PC-9 (cell line): ENCODE data around the gene ADAT1.

Experiments used
- EZH2 ChIP-seq: fragments of 200-600 bp; sonication (generic); IDR thresholded peaks from 2 replicates; pipeline ENCODE4 v1.8.0; 2017; ENCODE audit warnings: antibody characterized with exemption, low read depth
- TF ChIP-seq, protein P1 (sequence below): fragments of 200-600 bp; sonication (generic); conservative IDR thresholded peaks from 2 replicates; pipeline ENCODE4 v1.6.1; 2017; ENCODE audit warnings: mixed run types, antibody characterized with exemption, mild to moderate bottlenecking, moderate library complexity

DNA sequence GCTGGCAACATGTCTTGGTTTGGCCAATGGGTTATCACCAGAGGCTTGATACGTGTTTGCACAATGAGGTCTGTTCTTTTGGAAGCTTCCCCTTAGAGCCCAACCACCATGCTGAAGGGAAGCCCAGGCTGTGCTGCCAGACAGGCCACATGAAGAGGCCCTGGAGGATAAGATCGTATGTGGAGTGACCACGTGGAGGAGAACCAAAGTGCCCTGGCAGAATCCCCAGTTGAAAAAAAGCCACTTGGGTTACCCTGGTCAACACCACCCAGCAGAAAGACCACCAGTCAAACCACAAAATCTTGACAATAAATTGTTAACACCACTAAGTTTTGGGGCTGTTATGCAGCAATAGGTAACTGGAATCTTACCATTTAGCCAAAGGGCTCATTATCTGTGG, 7.0 kb upstream of the ADAT1 start:
- TF ChIP-seq, protein P1, sequence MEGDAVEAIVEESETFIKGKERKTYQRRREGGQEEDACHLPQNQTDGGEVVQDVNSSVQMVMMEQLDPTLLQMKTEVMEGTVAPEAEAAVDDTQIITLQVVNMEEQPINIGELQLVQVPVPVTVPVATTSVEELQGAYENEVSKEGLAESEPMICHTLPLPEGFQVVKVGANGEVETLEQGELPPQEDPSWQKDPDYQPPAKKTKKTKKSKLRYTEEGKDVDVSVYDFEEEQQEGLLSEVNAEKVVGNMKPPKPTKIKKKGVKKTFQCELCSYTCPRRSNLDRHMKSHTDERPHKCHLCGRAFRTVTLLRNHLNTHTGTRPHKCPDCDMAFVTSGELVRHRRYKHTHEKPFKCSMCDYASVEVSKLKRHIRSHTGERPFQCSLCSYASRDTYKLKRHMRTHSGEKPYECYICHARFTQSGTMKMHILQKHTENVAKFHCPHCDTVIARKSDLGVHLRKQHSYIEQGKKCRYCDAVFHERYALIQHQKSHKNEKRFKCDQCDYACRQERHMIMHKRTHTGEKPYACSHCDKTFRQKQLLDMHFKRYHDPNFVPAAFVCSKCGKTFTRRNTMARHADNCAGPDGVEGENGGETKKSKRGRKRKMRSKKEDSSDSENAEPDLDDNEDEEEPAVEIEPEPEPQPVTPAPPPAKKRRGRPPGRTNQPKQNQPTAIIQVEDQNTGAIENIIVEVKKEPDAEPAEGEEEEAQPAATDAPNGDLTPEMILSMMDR: no peak
- TF ChIP-seq EZH2: no peak
